ENCODE results near the gene TNIK. TPM values are rescaled to one million over a fixed set of nuclear protein-coding genes. Genes with fewer than 3 reads are reported as not detected.

TNIK gene
- total RNA-seq, 6 donors from 2014 or later = 23.2 to 74.4 (median 38.3) TPM

GRCh38 chr3:171441381-171441780 is 18.8 kb downstream of the TNIK start:
- TF ChIP-seq EP300 (IDR thresholded peaks at IDR 0.05) (no peak), CTCF (IDR thresholded peaks at IDR 0.05) (no peak), POLR2AphosphoS5 (IDR thresholded peaks at IDR 0.05) (no peak), POLR2A (IDR thresholded peaks at IDR 0.05) (no peak)
- Histone ChIP-seq H3K27me3 (no peaks in the 10 kb centered on the region), H3K36me3 (no peaks in the 10 kb centered on the region), H3K9me3 (no peaks in the 10 kb centered on the region), H3K4me3 (no peak overlapping the region), H3K27ac (no peak overlapping the region), H3K4me1 (peaks cover 0 to 9% (median 0%) of the 10 kb centered on the region in 4 donors)
- ATAC-seq (ENCODE audit: low FRiP score in 2 of 2) (no peak), DNase-seq (no peak)
- WGBS, 2 donors = 67 to 70% methylated on average over 3 of the region's 3 CpGs

- Histone ChIP-seq H3K4me1 (peaks cover 0 to 9% (median 0%) of the 10 kb centered on the region in 4 donors), H3K27me3 (no peaks in the 10 kb centered on the region), H3K36me3 (no peaks in the 10 kb centered on the region), H3K27ac (no peak overlapping the region), H3K4me3 (no peak overlapping the region), H3K9me3 (no peaks in the 10 kb centered on the region)
- WGBS, 2 donors = 92 to 93% methylated on average over 2 of the region's 2 CpGs
- TF ChIP-seq CTCF (IDR thresholded peaks at IDR 0.05) (no peak), EP300 (IDR thresholded peaks at IDR 0.05) (no peak), POLR2AphosphoS5 (IDR thresholded peaks at IDR 0.05) (no peak), POLR2A (IDR thresholded peaks at IDR 0.05) (no peak)
- ATAC-seq (ENCODE audit: low FRiP score in 2 of 2) = no peak
- DNase-seq = no peak
These were observed 20.2 kb downstream of the TNIK start for GRCh38 chr3:171439996-171440395.

GRCh38 chr3:171437115-171437756 is 23.0 kb downstream of the TNIK start:
- Histone ChIP-seq H3K4me3 (no peak overlapping the region), H3K4me1 (peaks cover 0 to 9% (median 0%) of the 10 kb centered on the region in 4 donors), H3K27me3 (no peaks in the 10 kb centered on the region), H3K36me3 (no peaks in the 10 kb centered on the region), H3K27ac (no peak overlapping the region), H3K9me3 (no peaks in the 10 kb centered on the region)
- TF ChIP-seq POLR2AphosphoS5 (IDR thresholded peaks at IDR 0.05) (no peak), POLR2A (IDR thresholded peaks at IDR 0.05) (no peak), CTCF (IDR thresholded peaks at IDR 0.05) (no peak), EP300 (IDR thresholded peaks at IDR 0.05) (no peak)
- ATAC-seq (ENCODE audit: low FRiP score in 2 of 2) (no peak), DNase-seq (no peak)
- WGBS, 2 donors = 78 to 88% methylated on average over 3 of the region's 3 CpGs

GRCh38 chr3:171436380-171436779 is 23.8 kb downstream of the TNIK start:
- H3K27ac ChIP-seq = no peak overlapping the region
- no peaks in the 10 kb centered on the region for H3K27me3 ChIP-seq
- ATAC-seq (ENCODE audit: low FRiP score in 2 of 2) (no peak), DNase-seq (no peak)
- TF ChIP-seq POLR2AphosphoS5 (IDR thresholded peaks at IDR 0.05) (no peak), EP300 (IDR thresholded peaks at IDR 0.05) (no peak), CTCF (IDR thresholded peaks at IDR 0.05) (no peak), POLR2A (IDR thresholded peaks at IDR 0.05) (no peak)
- H3K36me3 ChIP-seq = no peaks in the 10 kb centered on the region
- no peaks in the 10 kb centered on the region for H3K9me3 ChIP-seq
- WGBS, 2 donors = 50 to 68% methylated on average over 3 of the region's 3 CpGs
- no peak overlapping the region for H3K4me3 ChIP-seq
- H3K4me1 ChIP-seq = peaks cover 0 to 6% (median 0%) of the 10 kb centered on the region in 4 donors

GRCh38 chr3:171435757-171436156 is 24.4 kb downstream of the TNIK start:
- no peak for ATAC-seq (ENCODE audit: low FRiP score in 2 of 2)
- no peak for TF ChIP-seq EP300 (IDR thresholded peaks at IDR 0.05)
- no peak for TF ChIP-seq CTCF (IDR thresholded peaks at IDR 0.05)
- TF ChIP-seq POLR2AphosphoS5 (IDR thresholded peaks at IDR 0.05) = no peak
- no peak for TF ChIP-seq POLR2A (IDR thresholded peaks at IDR 0.05)
- no peak for DNase-seq
- H3K4me1 ChIP-seq = no peaks in the 10 kb centered on the region
- no peaks in the 10 kb centered on the region for H3K36me3 ChIP-seq
- no peak overlapping the region for H3K27ac ChIP-seq
- H3K27me3 ChIP-seq = no peaks in the 10 kb centered on the region
- no peaks in the 10 kb centered on the region for H3K9me3 ChIP-seq
- H3K4me3 ChIP-seq = no peak overlapping the region

All from upper lobe of left lung (tissue), 6 donors.